ENCODE measurements around the gene OR51B6. TPM values are rescaled to one million over a fixed set of nuclear protein-coding genes. Genes with fewer than 3 reads are reported as not detected.

Gene OR51B6
- total RNA-seq, 1 experiment from 2014 or later: not detected

DNA sequence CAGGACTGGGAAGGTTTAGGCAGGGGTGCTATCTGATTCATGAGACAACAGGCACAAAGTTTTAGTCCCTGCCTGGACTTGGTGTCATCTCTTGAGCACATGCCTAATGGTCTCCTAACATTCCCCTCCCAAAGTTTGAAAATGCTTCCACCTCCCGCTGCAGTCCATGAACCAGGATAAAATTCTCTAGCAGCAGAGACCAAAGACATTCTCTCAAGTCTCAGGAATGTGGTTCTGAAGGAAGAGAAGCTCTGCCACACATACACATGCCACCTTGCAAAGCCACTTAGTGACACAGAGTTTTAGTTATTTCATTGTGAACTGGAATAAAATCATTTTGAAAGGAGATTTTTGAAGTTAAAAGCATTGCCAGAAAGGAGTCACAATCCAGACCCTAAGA is 15.5 kb downstream of the OR51B6 start:
- H3K27ac ChIP-seq (ENCODE audit: low read length): no peak overlapping the region
- DNase-seq (ENCODE audit: low read depth, low spot score) (no peak), ATAC-seq (no peak)
- H3K4me1 ChIP-seq (ENCODE audit: control insufficient read depth, insufficient read depth, low read length): no peaks in the 10 kb centered on the region
- TF ChIP-seq, protein P1, sequence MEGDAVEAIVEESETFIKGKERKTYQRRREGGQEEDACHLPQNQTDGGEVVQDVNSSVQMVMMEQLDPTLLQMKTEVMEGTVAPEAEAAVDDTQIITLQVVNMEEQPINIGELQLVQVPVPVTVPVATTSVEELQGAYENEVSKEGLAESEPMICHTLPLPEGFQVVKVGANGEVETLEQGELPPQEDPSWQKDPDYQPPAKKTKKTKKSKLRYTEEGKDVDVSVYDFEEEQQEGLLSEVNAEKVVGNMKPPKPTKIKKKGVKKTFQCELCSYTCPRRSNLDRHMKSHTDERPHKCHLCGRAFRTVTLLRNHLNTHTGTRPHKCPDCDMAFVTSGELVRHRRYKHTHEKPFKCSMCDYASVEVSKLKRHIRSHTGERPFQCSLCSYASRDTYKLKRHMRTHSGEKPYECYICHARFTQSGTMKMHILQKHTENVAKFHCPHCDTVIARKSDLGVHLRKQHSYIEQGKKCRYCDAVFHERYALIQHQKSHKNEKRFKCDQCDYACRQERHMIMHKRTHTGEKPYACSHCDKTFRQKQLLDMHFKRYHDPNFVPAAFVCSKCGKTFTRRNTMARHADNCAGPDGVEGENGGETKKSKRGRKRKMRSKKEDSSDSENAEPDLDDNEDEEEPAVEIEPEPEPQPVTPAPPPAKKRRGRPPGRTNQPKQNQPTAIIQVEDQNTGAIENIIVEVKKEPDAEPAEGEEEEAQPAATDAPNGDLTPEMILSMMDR (IDR thresholded peaks at IDR 0.05): no peak
- H3K4me3 ChIP-seq (ENCODE audit: low read depth in 2 of 2, low read length in 2 of 2): no peak overlapping the region
- H3K9me3 ChIP-seq (ENCODE audit: control insufficient read depth, insufficient read depth, low read depth, low read length): no peaks in the 10 kb centered on the region
- ChIA-PET CTCF (no interaction called here), POLR2A (no interaction called here)
- H3K27me3 ChIP-seq (ENCODE audit: control insufficient read depth, insufficient read depth, low read length): no peaks in the 10 kb centered on the region; the same call in 1 of the 2 replicates
- H3K36me3 ChIP-seq (ENCODE audit: control insufficient read depth, insufficient read depth, low read length): no peaks in the 10 kb centered on the region
- in situ Hi-C loops (cut with HindIII; ENCODE audit: low pct_unique_long_range_greater_than_20kb, low sequenced_read_pairs): no loop called here
- no TSS peak for BruUV-seq (replicated peaks)
- intact Hi-C loops (cut with micrococcal nuclease; ENCODE audit: unreplicated experiment): no loop called here

DNA sequence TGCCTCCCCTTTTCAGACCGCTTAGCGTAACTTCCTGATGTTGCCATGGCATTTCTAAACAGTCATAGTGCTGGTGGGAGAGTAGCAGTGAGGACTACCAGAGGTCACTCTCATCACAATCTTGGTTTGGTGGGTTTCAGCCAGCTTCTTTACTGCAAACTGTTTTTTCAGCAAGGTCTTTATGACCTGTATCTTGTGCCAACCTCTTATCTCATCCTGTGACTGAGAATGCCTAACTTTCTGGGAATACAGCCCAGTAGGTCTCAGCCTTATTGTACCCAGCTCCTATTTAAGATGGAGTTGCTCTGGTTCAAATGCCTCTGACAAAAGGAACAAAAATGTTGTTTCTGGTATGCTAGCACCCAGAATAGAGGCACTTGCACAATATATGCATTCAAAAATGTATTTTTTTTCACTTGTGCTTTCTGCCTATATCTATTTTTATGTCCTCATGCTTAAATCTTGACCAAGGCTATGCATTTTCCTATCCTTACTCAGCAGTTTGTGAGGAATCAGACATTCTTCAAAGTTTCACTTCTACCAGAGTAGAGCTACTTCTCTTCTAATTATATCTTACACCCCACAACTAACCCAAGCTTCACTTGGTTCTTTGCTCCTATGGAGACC is 16.3 kb downstream of the OR51B6 start:
- POLR2A ChIA-PET: interaction anchor here (0.6 kb wide), 1 partner anchor 759 kb away, joined by 21 read pairs; no protein-coding TSS in a partner anchor
- no peak for TF ChIP-seq SIN3A (IDR thresholded peaks at IDR 0.05; ENCODE audit: borderline replicate concordance, insufficient read depth, low read depth, low read length)
- TF ChIP-seq, protein P1 (IDR thresholded peaks at IDR 0.05): no peak
- no peak for TF ChIP-seq POLR2AphosphoS5 (IDR thresholded peaks at IDR 0.05; ENCODE audit: low read depth, low read length)
- no peak for TF ChIP-seq TCF7L2 (IDR thresholded peaks at IDR 0.05; ENCODE audit: low read depth, low read length)
- TF ChIP-seq, protein P2, sequence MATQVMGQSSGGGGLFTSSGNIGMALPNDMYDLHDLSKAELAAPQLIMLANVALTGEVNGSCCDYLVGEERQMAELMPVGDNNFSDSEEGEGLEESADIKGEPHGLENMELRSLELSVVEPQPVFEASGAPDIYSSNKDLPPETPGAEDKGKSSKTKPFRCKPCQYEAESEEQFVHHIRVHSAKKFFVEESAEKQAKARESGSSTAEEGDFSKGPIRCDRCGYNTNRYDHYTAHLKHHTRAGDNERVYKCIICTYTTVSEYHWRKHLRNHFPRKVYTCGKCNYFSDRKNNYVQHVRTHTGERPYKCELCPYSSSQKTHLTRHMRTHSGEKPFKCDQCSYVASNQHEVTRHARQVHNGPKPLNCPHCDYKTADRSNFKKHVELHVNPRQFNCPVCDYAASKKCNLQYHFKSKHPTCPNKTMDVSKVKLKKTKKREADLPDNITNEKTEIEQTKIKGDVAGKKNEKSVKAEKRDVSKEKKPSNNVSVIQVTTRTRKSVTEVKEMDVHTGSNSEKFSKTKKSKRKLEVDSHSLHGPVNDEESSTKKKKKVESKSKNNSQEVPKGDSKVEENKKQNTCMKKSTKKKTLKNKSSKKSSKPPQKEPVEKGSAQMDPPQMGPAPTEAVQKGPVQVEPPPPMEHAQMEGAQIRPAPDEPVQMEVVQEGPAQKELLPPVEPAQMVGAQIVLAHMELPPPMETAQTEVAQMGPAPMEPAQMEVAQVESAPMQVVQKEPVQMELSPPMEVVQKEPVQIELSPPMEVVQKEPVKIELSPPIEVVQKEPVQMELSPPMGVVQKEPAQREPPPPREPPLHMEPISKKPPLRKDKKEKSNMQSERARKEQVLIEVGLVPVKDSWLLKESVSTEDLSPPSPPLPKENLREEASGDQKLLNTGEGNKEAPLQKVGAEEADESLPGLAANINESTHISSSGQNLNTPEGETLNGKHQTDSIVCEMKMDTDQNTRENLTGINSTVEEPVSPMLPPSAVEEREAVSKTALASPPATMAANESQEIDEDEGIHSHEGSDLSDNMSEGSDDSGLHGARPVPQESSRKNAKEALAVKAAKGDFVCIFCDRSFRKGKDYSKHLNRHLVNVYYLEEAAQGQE (IDR thresholded peaks at IDR 0.05; ENCODE audit: insufficient read depth in 1 of 2, low read depth in 2 of 2, low read length in 1 of 2): no peak
- DNase-seq (ENCODE audit: low read depth, low spot score): no peak
- BruUV-seq (replicated peaks): no TSS peak
- no peak overlapping the region for H3K4me3 ChIP-seq (ENCODE audit: low read depth in 2 of 2, low read length in 2 of 2)
- no peaks in the 10 kb centered on the region for H3K36me3 ChIP-seq (ENCODE audit: control insufficient read depth, insufficient read depth, low read length)
- H3K27ac ChIP-seq (ENCODE audit: low read length): no peak overlapping the region
- no peak for ATAC-seq
- in situ Hi-C loops (cut with HindIII; ENCODE audit: low pct_unique_long_range_greater_than_20kb, low sequenced_read_pairs): no loop called here
- no peaks in the 10 kb centered on the region; the same call in 1 of the 2 replicates for H3K27me3 ChIP-seq (ENCODE audit: control insufficient read depth, insufficient read depth, low read length)
- intact Hi-C loops (cut with micrococcal nuclease; ENCODE audit: unreplicated experiment): no loop called here
- H3K9me3 ChIP-seq (ENCODE audit: control insufficient read depth, insufficient read depth, low read depth, low read length): no peaks in the 10 kb centered on the region
- CTCF ChIA-PET: no interaction called here
- no peaks in the 10 kb centered on the region for H3K4me1 ChIP-seq (ENCODE audit: control insufficient read depth, insufficient read depth, low read length)
